PC-3 (cell line): Measurements from ENCODE around the gene BPI.

Experiments used
- CTCF ChIP-seq: fragments of 300-600 bp; sonication (generic); conservative IDR thresholded peaks from 2 replicates; pipeline ENCODE4 v1.5.1; 2017; ENCODE audit warnings: antibody characterized with exemption, low read depth, mild to moderate bottlenecking, low read length
- EZH2 ChIP-seq: fragments of 300-600 bp; sonication (generic); IDR thresholded peaks from one replicate; pipeline ENCODE4 v1.6.1; 2017; ENCODE audit warnings: antibody characterized with exemption, mild to moderate bottlenecking, low read length; ENCODE audit not compliant: unreplicated experiment

- no peak for TF ChIP-seq CTCF
- TF ChIP-seq EZH2 = no peak
These were observed 34.9 kb upstream of the BPI start for GRCh38 chr20:38269040-38269439.
